Right ventricle myocardium inferior (tissue), 1 donor: ENCODE results near the gene DHH. TPM values are rescaled to one million over a fixed set of nuclear protein-coding genes. Genes with fewer than 3 reads are reported as not detected.
"Not testable (repeated sequence)": the region's sequence is repeated elsewhere in the genome, so short reads cannot be mapped to it uniquely, and the experiment has no call there.

Source experiments
- ATAC-seq: fragments of 200-7000 bp; cut with Tn5 transposase; one replicate; pipeline ENCODE4 v1.9.1; 2020; ENCODE audit warnings: mild to moderate bottlenecking, moderate library complexity
- DNase-seq: peaks from one replicate; pipeline ENCODE4 v3.0.0; 2021; ENCODE audit errors: missing footprints
- intact Hi-C: fragments of 100-400 bp; cut with DNase I; formaldehyde crosslinking; loops from one replicate; pipeline ENCODE4 v1.11.0; 2022
- total RNA-seq: library from RNA; stranded (reverse); fragmentation: NEBNext Ultra II Directional; extraction: Animal tissue kit (Norgen Biotek cat#: 25700); gene quantifications from one replicate; pipeline ENCODE4 v1.2.1, GENCODE V29; 2021
- donor health status: DM: no; HTN: yes; CAD: no; lungs with severe emphysema.

DHH gene
- total RNA-seq, 1 donor from 2014 or later: 0.87 TPM

GRCh38 chr12:49088150-49088931 lies 6.3 kb downstream of the DHH start:
- intact Hi-C loops: loop anchor here (1.0 kb wide), 2 partner anchors 33 to 147 kb away; no protein-coding TSS in a partner anchor

DNA sequence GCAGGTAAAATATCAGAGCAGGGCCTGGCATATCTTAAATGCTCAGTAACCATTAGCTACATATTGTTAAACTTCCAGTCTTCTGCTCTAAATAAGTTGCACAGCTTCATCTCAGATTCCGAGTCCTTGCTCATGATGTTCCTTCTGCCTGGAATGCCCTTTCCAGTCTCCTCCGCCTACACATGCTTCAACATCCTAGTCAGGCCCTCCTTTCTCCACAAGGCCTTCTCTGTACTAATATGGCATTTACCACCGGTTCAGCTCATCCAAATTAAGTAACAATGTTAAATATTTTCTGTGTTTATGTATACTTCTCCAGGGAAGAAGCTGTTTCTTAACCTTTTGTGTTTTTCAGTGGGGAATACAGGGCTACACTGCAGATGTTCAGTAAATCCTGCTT lies 8.5 kb downstream of the DHH start:
- intact Hi-C loops: loop anchor here (1.0 kb wide), 1 partner anchor 154 kb away; no protein-coding TSS in a partner anchor
- no peak for ATAC-seq
- no peak for DNase-seq

More at GRCh38 chr12:49088150-49088931, 6.3 kb downstream of the DHH start:
- DNase-seq (peak; percentile 78), ATAC-seq (peak; percentile 95)

DNA sequence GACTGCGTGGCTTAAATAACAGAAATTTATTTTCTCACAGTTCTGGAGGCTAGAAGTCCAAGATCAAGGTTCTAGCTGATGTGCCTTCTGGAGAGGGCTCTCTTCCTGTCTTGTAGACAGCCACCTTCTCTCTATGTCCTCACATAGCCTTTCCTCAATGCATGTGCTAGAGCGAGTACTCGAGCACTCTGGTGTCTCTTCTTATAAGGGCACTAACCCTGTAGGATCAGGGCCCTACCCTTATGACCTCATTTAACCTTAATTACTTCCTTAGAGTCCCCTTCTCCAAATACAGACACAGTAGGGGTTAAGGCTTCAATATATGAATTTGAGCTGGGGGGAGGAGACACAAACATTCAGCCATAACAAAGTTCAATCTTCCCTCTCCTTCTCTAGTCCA lies 10.2 kb downstream of the DHH start:
- intact Hi-C loops: no loop called here
- no peak for DNase-seq
- ATAC-seq: no peak

DNA sequence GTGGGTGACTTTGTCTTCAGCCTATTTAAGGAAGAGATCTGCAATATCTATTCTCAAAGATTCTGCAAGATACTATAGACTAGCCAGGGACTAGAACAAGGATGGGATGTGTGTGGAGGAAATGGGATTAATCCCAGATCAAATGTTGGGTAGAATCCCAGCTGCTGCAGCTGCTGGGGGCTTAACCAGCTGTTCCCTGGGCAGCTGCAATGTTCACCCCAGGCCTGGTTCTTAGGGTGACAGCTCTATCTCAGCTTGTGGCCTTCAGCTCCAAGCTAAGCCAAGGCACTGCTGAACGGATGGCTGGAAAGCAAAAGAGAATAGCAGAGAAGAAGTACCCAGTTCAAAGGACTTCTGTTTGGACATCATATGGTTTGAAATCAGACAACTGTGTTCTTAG lies 14.8 kb downstream of the DHH start:
- no peak for DNase-seq
- intact Hi-C loops: no loop called here
- no peak for ATAC-seq

- DNase-seq (no peak), ATAC-seq (no peak)
- intact Hi-C loops: no loop called here
Observed at GRCh38 chr12:49070971-49071370, 23.6 kb downstream of the DHH start.

DNA sequence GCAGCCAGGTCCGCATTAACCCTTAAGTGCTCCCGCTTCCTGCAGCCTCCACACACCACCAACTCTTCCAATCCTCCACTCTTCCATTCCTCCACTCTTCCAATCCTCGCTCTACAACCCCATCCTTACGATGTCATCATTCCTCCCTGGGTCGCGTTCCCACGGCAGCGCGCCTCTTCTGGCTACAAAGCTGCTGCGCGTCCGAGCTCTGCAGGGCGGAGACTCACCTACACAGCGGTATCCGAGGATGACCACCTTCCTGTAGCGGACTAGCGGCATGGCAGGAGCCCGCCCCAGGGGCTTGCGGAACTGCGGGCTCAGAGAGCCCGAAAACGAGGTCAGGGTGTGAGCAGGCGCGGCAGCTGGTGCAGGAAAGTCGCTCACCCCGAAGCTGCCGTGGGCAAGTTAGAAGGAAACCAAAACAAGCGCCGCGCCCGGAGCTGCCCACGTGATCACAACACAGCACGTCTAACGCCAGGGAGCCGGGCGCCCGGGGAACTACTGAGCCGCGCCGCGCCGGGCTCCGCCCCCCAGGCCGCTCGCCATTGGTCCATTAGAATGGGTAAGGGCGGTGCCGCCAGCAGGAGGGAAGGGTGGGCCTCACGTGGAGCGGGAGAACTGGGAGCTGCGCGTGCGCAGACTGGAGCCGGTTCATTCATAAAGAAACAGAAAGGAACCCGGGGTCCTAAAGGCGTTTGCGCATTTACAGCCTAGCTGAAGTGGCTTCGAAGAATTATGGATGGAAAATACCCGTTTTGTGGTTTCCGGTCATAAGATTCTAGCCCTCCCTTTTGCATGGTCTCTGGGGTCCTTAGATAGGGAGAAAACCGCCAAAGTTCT lies 24.9 kb downstream of the DHH start, which contains the start of gene RHEBL1:
RHEBL1 (minus strand) TSS at position 473 of the 840 bp plus-strand sequence; CDS start at position 279, 194 bp downstream.
- ATAC-seq (peak; percentile 100), DNase-seq (peak; percentile 100)
- intact Hi-C loops: loop anchor here (1.0 kb wide), 1 partner anchor 13 kb away; no protein-coding TSS in a partner anchor

- no peak for ATAC-seq
- intact Hi-C loops: loop anchor here (1.0 kb wide), 1 partner anchor 13 kb away; no protein-coding TSS in a partner anchor
- DNase-seq: no peak
Observed at GRCh38 chr12:49068879-49069506, 25.6 kb downstream of the DHH start.

- no peak for ATAC-seq
- no peak for DNase-seq
- intact Hi-C loops: no loop called here
Observed at GRCh38 chr12:49066120-49066519, 28.5 kb downstream of the DHH start.

DNA sequence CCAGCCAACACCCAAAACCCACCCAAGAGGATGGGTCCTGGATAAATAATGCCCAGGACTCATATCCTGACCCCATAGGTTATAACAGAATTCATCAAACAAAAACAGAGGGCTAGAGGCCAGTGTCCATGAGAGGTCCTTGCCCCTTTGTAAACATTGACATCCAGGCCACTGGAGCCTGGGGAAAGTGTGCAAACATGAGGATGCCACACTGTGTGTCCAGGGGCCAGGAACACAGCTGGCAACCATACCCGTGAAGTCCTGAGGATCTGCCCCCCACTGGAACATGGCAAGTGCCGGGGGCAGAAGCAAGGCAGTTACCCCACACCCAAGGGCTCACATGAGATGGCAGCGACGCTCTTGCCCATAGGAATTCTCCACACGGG lies 29.8 kb downstream of the DHH start:
- no peak for ATAC-seq
- intact Hi-C loops: no loop called here
- DNase-seq: no peak

DNA sequence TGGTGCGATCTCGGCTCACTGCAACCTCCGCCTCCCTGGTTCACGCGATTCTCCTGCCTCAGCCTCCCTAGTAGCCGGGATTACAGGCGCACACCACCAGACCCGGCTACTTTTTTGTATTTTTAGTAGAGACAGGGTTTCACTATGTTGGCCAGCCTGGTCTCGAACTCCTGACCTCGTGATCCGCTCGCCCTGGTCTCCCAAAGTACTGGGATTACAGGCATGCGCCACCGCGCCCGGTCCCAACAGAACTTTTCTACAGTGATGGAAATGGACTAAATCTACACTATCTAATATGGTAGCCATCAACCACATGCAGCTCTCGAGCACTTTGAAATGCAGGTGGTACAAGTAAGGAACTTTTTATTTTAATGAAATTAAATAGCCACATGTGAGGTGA lies 32.7 kb downstream of the DHH start:
- intact Hi-C loops: loop anchor here (2.0 kb wide), 2 partner anchors 43 to 173 kb away; partner anchors contain the start of gene PRKAG1
- not testable (repeated sequence) for DNase-seq, ATAC-seq

GRCh38 chr12:49061157-49061650 lies 33.4 kb downstream of the DHH start:
- ATAC-seq (peak; percentile 0), DNase-seq (no peak)
- intact Hi-C loops: loop anchor here (2.0 kb wide), 2 partner anchors 42 to 174 kb away; partner anchors contain the start of gene PRKAG1

GRCh38 chr12:49060237-49061156 lies 34.1 kb downstream of the DHH start, which contains the start of gene KMT2D:
Gene KMT2D, minus strand, starts transcription at chr12:49060794. Its CDS starts 5,470 bp downstream, at chr12:49055324.
- ATAC-seq (peak; percentile 86), DNase-seq (peak; percentile 96)
- intact Hi-C loops: loop anchor here (2.0 kb wide), 2 partner anchors 42 to 174 kb away; partner anchors contain the start of gene PRKAG1

GRCh38 chr12:49059299-49060171 lies 35.1 kb downstream of the DHH start:
- intact Hi-C loops: loop anchor here (2.0 kb wide), 2 partner anchors 41 to 175 kb away; partner anchors contain the start of gene PRKAG1

GRCh38 chr12:49059045-49059298 lies 35.6 kb downstream of the DHH start:
- DNase-seq: no peak
- no peak for ATAC-seq
- intact Hi-C loops: no loop called here

More at GRCh38 chr12:49059299-49060171, 35.1 kb downstream of the DHH start:
- DNase-seq: no peak
- no peak for ATAC-seq

DNA sequence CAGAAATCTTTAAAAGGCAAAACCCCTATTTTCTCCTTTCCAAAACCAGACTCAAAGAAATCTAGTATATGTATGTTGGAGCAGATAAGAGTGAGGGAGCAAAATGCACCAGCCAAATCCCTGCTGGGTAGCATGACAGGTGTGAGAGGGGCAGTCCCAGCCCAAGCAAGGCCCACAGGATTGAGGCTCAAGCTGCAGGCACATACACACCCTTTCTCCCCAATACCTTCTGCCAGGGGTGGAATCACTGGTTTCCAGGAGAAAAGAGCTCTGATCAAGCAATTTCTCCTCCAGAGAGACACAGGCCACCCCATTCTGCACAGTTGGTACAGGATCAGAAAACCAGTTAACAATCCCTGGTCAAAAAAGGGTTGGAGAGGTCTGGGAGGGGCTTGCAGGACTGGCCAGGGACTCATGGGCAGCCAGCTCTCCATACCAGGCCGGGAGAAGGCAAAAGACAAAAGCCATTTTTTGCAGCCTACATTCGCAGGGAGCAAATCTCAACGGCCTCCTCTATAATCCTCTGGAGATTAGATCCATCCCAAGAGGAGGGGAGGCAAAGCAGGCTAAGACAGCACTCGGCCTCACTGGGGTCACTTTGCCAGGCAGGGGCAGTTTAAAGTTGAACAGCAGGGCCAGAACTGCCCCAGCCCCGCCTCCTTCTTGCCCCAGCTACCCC lies 36.1 kb downstream of the DHH start:
- intact Hi-C loops: no loop called here
- DNase-seq: no peak

GRCh38 chr12:49057888-49058287 lies 36.7 kb downstream of the DHH start:
- intact Hi-C loops: no loop called here
- ATAC-seq (no peak), DNase-seq (no peak)

More for the DNA sequence above, 36.1 kb downstream of the DHH start:
- ATAC-seq: no peak
